Activated T-cell treated with anti-CD3 and anti-CD28 coated beads, Interleukin-2, amount 50 U/mL, for 48 hours (primary cell): ENCODE data around the gene TNS1.

Experiments used
- DNase-seq, 2 experiments: peaks; one replicate each; pipeline ENCODE4 v3.0.0-alpha.2; 2020

Gene TNS1

DNA sequence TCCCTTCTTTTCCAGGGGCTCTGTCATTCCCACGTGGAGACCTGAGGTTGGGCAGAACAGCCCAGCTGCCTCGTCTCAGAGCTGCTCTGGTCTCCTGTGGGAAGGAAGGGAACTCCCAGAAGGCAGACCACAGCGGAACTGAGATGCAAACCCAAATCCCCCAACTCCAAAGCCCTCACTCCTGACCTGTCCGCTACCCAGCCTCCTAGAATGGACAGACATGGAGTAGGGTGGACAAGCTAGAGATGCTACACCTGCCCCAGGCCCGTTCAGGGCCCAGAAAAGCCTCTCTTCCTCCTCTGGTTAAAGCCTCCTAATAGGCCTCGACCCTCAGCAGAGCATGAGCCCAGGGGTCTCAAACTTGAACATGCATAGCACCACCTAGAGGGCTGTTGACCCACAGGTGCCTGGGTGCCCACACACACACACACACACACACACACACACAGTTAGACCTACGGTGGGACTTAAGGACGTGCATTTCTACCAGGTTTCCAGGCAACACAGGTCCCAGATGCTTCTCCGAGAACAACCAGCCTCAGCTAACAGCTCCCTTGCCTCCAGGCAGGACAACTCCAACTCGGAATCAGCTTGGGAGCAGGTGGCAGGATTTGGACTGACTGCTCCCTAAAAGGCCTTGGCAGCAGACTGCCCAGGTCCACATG lies 93.5 kb downstream of the TNS1 start:
- DNase-seq, result no peak

DNA sequence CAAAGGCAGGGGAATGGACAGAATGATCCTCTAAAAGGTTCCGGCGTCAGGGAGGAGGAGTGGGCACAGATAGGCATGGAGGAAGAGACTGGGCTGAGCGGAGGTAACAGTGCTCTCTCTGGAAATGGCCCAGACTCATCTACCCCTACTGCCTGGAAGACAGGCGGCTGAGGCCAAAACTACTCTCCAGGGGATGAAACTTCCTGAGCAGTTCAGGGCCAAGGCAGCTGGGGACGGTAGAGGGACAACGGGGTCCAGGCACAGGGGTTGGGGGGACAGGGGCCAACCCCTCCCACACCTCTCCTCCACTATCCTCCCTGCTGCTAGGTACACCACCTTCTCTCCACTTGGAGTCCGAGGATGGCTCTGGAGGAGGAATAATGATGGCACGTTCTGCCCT lies 94.3 kb downstream of the TNS1 start:
- DNase-seq, result no peak

DNA sequence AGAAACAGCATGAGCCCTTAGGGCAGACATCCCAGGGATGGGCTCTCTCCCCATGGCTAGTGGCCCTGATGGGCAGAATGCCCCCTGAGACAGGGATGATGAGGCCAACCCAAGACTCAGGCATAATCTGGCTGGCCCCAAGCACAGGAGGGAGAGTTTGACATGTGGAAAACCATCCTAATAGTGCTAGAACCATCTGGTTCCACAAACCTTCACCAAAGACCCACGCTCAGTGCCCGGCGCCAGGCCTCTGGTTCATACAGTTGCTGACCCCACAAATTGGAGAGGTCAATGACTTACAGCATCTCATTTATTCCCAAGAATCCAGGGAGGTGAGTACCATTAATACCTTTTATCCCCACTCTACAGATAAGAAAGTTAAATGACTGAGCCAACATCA lies 95.5 kb downstream of the TNS1 start:
- no peak for DNase-seq

DNA sequence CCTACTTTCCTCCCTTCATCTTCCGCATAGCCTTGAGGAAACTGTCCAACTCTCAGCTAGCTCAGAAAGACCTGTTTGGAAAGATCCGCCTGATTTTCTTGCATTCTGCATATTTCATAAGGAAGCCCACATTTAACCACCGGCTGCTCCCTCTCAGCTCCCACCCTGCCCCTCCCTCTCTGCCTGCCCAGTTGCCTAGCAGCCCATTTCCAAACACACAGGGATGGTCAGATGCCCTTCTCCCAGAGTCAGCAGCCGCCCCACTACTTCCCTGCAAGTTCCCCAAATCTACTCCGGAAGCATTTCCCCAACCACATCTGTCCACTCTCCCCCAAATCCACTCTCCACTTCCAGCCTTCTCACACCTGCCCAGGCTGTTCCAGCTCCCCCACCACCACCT lies 96.0 kb downstream of the TNS1 start:
- DNase-seq, result no peak

DNA sequence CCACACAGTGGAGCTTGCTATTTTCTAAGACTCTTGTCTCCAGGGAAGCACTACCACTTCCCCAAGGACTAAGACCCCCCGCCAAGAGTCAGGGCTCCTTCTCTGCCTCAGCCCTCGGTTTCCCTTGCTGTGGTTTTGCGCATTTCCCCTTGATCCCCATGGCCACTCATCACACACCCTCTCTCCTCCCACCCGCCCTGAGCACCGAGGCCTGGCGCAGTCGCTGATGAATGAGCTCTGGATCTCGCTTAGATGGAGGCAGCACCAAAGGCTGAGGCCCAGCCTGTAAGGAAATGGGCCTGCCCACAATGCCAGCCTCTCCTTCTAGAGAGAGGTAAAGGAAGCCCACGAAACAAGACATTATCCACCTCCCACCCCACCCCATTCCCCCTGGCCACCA lies 96.9 kb downstream of the TNS1 start:
- no peak for DNase-seq

DNA sequence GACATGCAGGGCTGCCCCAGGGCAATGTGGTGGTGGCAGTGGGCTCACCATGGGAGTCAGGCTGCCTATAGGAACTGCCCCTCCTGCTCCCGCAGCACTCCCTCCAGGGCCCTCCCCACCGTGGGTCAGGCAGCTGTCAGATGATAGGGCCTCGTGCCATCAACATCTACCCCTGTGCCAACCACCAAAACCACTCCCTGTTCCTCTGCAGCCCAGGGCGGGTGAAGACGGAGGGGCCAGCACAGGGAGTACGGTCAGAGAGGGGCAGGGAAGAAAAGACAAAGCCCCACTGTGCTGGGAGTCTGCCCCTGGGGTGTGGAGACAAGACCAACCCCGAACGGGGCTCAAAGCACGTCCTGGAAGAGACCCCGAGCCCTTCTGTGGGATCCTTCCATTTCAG lies 97.4 kb downstream of the TNS1 start:
- no peak for DNase-seq

DNA sequence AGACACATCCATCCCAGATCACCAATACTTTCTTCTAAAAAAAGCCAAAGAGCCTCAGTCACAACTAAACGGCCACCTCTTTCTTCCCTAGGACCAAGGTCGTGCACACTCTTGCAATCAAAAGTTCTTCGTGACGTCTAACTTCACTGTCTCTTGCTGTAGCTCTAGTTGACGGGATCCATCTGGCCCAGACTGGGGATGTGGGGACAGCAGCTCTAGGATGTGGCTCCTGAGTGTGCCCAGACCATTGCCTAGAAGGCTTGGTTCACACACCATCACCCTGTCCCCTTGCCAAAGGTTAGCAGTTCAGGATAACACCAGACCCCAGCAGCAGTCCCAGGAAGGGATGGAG lies 98.2 kb downstream of the TNS1 start:
- DNase-seq, result no peak

DNA sequence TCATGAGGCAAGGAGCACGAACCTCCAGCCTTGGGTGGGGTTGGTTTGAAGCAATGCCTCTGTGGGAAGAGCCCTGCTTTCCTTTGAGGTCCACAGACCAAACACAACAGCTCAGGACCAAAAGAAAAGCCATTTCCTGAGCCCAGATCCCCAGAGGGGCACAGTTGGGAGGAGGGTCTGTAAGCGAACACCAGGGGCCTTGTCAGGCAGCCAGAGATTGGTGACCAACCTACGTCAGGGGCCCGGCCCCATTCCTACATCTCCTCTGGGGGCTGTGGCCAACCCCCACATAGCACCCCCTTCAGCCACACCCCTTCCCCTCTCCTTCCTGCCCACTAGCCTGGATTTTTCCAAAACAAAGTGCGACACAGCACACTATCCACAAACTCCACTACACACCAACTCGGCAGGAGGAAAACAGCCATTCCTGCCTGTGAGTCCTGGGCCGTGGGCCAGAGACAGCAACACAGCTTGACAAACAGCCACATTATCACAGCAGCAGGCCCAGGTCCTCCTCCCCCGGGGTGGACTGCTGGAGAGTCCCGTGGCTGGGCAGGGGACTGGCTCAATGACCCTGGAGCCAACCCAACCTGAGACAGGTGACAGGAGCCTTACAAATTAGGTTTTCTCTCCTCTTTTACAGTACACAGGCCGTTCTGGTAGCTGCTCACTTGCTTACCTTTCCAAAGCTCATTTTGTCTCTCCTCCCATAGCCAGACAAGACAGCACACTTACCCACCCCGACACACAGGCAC lies 98.8 kb downstream of the TNS1 start:
- DNase-seq, result no peak

DNA sequence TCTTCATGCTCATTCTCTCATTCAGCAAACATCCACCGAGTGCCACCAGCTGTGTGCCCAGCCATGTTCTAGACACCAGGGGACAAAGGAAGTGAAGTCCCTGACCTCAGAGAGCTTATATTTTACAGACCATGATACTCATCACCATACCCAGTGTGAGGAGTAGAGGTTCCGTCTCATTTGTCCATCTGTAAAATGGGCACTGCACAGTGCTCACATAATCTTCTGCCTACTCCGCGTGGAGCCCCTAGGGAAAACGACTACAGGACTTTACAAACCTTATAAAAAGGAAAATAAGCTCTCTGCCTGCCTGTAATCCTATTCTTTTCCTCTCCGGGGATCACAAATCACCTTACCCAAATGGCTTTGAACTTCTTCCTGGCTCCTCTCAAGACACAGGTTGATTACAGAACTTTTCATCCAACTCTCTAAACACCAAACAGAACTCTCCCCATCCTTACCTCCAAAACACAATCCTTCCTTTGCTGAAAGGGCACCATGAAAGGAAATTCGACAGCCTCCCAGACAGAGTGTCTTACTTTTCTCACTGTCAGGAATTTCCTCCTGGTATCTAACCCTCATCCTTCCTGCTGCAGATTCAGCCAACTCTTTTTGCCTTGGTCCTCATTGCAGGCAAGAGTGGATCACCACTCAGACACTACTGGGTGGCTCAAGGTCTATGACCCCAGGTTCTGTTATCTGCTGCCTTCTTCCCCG lies 99.5 kb downstream of the TNS1 start:
- no peak for DNase-seq

DNA sequence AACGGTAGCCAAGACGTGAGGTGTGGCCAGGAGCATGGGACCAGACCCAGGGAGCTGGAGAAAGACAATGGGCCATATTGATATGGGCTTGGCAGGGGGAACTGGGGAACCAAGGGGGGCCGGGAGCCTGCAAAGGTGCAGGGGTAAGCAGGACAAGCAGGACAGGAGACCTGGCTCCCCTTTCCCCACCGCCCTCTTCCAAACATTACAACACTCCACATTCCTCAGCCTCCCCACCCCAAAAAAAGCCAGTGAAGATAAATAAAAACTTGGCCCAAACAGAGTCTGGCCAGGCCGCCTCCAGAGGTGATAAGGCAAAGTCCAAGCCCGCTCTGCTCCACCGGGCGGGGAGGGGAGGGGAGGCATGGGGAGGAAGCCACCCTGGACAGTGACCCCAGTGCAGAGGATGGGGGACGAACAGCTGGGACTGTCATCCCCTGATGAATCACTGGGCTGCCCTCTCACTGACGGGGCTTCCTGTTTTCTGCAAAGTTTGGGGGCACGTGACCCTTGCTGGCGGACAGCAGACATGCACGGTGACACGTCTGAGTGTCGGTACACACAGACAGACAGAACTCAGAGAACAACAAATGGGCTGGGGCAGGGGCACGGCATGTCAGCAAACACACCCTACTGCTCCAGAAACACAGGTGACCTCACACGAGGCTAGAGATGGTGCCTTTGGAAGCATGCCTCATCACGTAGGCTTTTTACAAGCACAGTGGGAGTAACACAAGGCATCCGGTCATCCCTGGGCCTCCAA lies 100.2 kb downstream of the TNS1 start:
- DNase-seq, result peak in 1 of 2 experiments; percentile 23

DNA sequence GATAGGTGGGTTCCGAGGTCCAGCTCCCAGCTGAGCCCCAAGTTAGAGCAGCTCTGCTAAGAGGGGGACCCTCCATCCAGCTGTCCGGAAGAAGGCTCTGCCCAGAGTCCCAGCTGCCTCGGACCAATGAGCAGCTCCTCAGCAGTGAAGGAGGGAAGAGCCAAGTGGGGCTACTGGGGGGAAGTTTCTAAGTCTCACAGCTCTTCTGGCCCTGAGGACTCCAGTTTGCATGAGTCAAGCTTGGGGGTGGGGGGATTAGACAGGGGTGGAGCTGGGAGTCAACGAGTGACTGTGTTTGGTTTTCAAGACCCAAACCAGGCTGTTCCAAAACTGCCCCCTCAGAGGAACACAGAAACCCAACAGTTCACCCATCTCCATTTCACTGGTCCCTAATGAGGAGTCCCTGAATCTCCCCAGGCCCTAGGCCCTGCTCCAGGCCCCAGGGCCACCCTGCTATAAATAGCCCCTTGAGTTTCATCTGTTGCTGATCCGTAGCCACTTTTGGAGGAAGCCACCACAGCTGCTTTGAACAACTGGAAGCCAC lies 100.9 kb downstream of the TNS1 start:
- DNase-seq, result no peak

DNA sequence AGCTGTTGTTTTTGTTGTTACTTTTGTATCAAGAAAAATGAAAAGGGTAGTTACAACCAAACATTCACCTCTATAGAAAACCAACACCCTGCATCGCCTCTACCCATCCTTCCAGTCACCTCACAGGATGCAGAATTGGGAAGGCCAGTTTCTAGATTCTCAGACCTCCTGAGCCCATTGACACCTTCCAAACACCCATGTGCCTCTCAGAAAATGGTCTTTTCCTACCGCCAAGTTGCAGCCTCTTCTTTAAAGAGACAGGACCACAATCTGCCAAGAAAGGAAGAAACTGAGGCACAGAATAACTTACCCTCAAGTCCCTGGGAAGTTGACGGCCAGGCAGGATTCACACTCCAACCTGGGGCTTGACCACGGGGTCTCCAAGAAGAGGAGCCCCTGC lies 101.4 kb downstream of the TNS1 start:
- DNase-seq, result no peak

DNA sequence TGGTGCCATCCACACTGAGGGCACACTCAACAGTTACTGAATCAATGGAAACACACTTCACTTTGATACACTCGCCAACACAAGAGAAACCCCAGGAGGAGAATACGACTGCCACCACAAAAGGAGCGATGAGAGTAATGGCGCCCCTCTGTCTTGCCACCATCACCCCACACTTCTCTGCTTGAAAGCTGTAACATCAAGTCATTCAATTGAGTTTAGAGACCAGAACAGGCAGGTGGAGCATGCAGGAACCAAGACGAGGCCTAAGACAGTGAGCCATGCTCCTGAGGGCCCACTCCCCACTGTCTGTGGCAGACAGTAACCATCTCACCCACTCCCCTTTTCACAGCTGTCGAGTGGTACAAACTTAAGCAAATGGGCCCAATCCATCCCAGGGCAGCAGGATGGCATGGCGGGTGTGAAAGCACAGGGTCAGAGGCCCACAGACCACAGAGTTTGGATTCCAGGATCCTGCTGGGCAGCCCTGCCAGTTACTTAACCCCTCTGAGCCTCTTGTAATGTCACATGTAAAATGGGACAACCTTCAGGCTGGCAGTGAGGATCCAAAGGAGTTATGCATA lies 101.9 kb downstream of the TNS1 start:
- DNase-seq, result no peak

DNA sequence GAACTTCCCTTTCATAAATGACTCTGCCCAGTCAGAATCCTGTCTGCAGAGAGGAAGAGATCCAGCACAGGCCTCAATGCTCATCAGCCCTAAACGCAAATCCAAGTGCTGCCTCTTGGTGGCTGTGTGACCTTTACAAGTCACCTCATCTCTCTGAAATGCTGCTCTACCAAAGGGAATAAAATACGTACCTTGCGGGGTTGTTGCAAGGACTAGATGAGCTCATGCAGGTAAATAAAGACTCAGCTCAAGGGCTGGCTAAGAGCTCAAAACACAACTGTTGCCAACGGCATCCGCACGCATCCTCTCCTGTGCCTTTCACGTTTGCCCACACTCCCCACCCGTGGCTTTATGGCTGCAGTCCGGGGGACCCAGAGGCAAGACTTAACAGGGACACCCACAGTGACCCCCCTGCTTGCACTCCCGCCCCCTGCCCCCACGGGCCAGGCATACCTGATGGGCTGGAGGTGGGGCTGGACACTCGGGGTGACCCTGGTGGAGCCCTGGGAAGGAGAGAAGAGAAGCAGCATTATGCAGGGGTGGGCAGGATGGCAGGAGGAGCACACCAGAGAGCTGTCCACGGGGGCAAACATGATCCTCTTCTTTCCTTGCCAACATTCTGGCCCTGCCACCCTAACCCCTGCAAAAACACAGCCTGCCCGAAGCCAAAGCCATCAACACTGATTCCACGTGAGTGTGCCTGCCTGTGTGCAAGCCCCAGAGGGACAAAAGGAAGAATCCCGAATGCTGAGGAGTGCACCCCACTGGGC lies 102.6 kb downstream of the TNS1 start:
- DNase-seq, result no peak

DNA sequence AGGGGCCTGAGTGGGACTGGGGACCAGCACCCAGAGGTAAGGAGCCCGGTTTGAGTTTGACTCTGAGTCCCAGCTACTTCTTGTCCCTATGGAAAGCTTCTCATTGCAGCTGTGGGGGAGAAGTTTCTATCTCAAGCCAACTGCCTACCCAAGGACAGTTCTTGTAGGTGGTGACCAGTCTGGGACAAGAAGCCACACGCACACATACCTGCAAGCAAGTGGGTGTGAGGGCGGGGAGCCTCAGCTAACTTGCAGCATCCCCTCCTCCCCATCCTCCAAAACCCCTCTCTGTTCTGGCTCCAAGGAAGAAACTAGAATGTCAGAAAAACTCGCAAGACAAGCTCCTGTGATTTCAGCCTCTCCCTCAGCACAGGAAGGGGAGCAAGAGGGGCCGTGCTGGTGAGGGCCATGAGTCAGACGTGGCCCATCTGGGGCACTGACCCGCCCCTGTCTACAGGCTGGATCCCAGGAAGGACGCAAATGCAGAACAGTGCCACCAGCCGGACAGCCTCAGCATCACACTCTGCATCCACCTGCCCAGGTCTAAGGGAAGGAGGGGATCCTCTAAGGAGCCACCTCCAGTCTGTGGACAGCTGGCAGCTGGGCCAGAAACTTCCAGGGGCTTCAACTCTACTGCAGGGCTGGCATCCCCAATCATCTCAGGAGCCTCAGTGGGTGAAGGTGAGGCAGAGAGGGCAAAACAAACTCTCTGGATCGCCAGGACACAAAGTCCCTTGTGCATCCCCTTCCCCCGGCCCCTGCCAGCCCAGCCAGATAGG lies 103.4 kb downstream of the TNS1 start:
- peak in 1 of 2 experiments; percentile 29 for DNase-seq

DNA sequence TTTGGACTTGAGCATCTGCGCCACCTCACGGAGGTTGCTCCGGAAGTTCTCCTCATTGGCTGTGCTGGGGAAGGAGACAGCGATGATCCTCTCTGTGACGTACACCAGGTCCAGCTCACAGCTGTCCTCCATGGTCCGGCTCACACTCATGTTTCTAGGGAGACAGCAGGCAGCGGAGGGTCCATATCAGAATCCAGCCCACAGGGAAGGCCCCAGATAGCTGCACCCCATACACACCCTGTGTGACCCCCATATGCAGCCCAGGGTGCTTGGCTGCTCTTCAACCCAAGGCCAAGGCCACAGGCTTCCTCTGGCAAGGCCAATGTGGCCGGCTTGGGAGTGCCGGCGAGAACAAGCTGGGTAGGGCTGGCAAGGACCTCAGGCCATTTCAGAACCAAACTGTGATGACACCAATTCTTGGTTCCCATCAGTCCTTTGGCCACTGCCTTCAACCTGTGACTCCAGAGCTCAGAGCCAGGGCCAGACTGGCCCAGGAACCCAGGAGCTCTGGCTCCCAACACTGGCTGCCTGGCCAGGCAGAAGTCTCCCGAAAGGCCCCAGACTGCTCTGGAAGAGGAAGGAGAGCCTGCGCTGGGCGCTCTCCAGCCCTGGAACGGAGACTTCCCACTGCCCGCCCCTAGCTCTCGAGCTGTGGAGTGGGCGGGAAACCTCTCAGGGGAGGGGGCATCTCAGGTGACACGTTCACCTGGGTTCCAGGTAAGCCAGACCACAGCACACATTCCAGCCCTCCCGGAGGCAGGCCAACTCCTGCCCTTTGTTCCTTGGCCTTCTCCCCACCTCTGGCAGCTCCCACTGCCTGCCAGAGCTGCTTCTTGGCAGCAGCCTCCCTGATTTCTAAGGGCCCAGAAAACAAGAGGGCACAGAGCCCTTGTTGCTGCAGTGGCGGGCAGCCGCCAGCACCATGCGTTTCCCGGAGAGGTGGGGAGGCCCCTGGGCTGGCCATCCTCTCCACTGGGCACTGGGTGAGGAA lies 104.7 kb downstream of the TNS1 start:
- no peak for DNase-seq

DNA sequence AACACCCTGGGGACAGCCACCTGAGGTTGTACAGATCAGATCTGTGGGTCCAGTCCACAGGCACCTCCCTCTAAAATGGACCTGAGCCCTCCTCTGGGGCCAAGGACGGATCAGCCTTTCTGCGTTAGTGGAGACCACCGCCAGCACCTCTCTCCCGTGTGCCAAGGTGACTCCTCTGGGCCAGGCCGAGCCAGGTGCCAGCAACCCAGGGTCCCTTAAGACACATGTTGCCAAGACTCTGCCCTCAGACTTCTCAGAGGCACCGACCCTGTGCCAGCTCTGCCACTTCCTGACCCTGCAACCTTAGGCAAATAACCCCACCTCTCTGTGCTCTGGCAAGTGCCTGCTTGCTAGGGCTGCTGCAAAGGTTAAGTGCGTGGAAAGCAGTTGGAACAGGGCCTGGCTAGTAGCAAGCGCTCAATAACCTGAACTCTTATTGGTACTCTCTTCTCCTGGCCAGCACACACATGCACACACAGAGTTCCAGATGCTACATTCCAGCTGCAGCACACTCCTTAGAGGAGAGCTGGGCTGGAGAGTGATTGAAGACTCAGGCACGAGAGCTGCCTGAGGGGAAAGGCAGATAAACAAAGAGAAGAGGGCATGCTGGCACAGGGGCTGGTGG lies 105.6 kb downstream of the TNS1 start:
- no peak for DNase-seq

DNA sequence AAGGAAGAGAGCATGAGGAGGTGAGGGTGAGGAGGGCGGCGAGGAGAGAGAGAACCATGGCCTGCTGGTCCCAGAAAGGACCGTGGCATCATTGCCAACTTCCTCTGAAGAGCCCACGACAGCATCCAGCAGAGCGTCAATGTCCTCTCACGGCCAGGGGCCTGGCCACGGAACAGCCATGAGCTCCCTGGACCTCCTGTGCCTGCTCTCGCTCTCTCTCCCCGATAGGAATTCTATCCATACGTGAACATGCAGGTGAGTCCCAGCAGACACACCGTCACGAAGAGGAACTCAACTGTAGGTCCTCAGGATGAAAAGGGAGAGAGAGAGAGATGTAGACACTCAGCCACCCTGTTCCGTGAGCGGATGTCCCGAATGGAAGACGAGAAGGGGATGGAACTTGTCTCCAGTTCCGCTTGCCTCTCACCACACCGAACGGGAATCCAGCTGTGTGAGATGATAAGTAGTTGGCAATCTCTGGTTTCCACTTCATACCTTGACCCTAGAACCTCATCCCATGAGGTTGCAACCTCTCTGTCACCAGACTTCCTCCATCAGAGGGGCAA lies 107.6 kb downstream of the TNS1 start:
- DNase-seq, result no peak

DNA sequence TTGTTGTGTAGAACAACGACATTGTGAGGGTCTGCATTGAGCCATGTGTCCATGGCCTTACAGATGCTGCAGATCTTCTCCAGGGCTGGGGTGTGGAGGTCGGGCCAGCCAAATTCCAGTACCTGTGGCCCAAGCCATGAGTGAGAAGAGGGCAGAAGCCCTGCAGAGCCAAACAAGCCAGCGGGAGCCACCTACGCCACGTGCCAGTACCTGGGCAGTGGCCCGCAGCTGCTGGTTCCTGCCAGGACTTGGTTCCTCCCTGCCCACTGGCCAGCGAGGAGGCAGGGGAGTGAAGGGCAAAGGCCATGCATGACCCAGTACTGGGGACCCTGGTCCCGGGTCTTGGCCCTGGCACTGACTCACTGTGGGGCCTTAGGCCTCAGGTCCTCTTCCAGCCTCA lies 109.4 kb downstream of the TNS1 start:
- no peak for DNase-seq
